Stimulated activated CD4-positive, alpha-beta T cell treated with anti-CD3 and anti-CD28 coated beads, TNF-alpha, amount 100 ng/mL, for 24 hours (primary cell): ENCODE results near the gene CMSS1.

ENCODE experiments used
- DNase-seq, 3 experiments: peaks; one replicate each; pipeline ENCODE4 v3.0.0-alpha.2; 2020; ENCODE audit warnings: low read depth in 3 of 3

CMSS1 gene

DNA sequence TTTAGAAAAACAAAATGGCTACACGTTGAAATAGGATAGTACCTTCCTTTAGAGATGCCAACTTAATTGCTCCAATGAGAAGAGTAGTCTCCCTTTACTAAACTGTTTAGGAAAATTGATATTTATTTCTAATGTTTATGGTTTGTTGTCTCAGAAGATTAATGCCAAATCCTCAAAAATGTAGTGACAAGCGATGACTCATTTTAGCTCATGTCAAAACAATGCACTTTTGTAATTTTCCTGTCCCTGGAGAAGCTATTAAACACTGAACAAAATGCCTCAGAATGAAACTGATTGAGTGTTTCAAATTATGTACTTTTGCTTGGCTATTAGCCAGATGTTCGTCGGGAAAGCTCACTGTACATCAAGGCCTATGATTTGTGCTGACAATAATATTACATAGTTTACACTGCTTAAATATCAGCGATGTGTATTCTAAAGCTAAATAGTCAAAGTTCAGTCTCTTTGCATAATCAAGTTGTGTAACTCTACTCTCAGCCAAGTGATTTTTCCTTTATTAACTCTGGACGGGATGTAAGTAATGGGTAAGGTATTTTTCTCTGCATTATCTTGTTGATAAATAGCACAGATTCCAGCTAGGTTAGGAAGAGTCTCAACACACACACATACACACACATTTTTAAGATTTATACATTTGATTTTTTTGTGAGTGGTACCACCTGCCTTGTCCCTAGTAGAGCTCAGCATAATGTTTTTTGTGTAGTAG lies 83.7 kb downstream of the CMSS1 start:
- DNase-seq: no peak

DNA sequence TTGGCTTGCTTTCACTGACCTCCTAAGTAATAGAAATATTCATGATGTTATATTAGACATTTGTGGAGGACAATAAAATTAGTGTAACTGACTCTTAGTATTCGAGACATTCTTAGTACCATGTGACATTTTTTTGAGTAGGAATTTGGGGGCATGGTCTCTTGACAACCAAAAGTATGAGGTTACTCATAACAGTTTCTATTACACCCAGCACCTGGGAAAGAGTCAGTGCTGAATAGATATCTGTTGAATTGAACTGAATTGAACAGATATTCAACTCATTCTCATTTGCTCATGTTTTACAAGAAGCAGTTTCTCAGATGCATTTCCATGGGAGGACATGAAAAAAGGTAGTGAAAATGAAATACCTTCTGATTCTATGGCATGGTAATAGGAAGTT lies 84.4 kb downstream of the CMSS1 start:
- no peak for DNase-seq

GRCh38 chr3:99903869-99904268 lies 86.2 kb downstream of the CMSS1 start:
- no peak for DNase-seq

DNA sequence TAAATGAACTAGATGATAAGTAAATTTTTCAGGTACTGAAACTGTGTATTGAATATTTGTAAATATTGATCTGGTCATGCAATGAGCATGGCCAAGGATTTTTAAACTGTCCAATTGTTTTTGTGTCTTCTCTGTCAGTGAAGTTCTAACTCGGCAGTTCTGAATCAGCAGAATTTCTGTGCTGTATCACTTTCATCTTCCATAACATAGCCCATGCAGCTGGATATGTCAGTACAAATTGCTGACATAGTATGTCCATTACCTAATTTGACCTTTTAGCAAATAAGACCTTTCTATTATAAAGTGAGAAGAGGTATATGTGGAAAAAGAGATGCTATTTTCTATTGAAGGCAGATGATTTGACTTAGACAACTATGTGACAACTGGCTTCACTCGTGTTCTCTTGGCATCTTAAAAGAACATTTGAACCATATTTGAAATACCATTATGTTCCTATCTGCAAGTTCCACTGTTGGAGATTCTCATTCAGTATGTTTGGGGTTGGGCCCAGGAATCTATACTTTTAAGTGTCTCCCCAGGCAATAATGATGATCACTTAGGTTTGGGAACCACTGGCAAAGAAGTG lies 90.4 kb downstream of the CMSS1 start:
- no peak for DNase-seq

DNA sequence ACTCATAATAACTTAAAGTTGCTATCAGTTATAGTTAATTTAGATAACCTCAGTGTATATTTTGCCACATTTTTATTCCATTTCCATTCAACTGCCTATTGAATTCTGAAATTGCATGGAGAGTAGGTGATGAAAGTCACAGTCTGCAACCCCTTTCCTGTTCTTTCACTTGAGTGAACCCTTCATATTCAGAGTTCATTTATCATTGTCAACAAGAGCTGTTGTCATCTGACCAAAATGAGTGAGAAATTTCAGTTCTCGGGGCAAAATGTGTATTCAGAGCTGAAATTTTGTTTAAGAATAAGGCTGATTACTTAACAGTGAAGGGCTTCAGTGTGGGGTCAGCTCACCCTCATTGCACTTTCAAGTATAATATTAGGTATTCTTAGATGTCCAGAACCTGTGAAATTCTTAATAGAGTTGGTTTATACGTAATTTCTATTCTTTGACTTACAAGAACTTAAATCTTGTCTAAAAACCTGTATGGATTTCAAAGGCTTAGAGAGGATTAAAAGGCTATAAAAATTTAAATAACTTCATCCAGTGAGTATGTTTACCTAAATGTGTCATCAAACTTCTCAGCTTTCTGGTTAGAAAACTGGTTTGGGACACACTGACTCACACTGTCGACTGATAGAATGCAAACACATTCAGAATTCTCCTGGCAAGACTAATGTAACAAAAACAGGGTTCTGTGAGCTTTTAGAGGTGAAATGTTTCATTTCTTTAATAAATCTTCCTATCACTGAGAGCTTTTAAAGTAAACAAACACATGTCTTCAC lies 92.2 kb downstream of the CMSS1 start:
- DNase-seq: no peak

DNA sequence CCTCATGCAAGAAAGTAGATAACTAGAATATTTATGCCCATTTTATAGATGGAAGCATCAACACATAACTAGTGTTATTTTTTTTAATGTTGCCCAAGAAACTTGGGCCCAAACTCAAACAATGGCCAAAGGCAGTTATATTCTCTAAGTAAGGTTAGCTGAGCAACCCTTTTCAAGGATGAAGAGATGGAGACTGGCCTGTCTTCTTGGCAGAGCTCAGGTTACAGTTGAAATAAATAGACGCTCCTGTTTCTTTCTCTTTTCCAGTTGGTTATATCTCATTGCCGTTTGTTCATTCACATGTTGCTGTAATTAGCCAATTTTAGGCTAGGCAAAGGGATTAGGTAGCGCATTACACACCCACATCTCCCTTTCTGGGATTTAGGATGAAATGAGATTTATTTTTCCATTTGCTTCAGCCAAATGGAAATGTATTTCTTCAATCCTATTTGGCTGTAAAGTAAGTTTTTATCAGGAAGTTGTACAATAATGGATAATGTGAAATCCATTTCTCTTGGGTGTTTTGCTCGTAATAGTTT lies 93.2 kb downstream of the CMSS1 start:
- no peak for DNase-seq

DNA sequence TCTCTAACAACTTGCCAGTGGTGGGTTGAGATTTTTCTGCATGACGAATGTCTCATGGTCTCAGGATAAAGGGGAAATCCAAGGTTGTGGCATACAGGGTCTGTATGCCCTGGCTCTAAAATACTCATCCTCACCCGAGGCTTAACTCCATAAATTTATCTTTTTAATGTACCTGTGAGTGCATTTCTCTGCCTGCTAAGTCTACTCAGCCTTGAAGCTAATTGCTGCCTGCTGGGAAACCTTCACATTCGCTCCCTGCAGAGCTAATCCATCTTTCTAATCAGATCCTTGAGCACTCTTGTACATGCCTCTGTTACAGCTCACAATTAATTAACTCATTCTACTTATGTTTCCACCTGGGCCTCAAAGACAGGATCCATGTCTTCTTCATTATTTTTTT lies 93.8 kb downstream of the CMSS1 start:
- no peak for DNase-seq

DNA sequence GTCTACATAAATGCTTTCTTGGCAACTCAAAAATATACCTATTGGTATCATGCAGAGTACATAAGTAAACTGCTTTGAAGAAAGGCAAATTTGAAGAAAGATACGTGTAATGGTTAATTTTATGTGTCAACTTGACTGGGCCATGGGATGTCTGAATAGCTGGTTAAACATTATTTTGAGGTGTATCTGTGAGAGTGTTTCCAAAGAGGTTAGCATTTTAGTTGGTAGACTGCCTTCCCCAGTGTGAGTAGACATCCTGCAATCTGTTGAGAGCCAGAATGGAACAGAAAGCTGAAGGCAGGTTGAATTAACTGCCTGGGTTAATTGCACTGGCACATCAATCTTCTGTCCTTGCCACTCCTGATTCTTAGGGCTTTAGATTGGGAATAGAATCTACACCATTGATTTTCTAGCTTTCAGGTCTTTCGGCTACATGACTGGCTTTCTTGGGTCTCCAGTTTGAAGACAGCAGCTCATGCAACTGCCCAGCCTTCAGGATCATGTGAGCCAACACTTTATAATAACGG lies 98.3 kb downstream of the CMSS1 start:
- no peak for DNase-seq

- no peak for DNase-seq
Measured at GRCh38 chr3:99918715-99919114, 101.1 kb downstream of the CMSS1 start.

GRCh38 chr3:99919694-99920093 lies 102.0 kb downstream of the CMSS1 start:
- no peak for DNase-seq

GRCh38 chr3:99920481-99921376 lies 103.1 kb downstream of the CMSS1 start:
- DNase-seq: no peak

GRCh38 chr3:99921377-99921695 lies 103.7 kb downstream of the CMSS1 start:
- DNase-seq: no peak

DNA sequence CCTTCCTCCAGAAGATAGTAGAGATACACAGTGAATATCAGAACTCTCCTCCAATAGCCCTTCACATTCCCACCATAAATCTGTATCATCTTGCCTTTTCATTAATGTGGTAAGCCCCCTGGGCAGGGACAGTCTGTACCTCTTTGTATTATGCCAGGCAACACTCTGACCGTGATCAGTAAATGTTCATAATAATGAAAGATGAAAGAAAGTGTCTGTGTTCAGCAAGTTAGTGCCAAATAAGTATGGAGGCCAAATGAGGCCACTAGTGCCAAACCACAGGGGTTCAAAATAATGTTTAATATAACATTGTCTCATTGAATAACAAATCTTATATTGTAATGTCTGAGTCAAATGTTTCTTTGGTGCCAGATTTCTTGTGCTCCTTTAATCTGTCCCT lies 104.3 kb downstream of the CMSS1 start:
- no peak for DNase-seq

DNA sequence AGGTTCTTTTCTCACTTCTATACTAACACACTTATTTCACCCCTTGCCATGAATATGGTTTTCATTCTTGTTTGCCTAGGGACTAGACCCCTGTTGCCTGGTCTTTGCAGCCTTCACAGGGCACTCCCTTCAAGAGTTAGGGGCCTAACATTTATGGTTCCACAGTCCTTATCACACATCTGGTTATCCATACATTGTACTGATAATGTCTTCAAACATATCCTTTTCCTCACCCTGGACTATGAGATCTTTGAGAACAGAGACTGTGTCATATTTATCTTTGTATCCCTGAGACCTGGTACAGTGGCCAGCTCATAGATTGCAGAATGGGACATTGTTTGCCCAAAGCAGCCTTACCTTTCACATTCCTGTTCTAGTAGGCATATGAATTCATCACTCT lies 106.2 kb downstream of the CMSS1 start:
- no peak for DNase-seq

GRCh38 chr3:99925584-99926230 lies 108.0 kb downstream of the CMSS1 start:
- no peak for DNase-seq

DNA sequence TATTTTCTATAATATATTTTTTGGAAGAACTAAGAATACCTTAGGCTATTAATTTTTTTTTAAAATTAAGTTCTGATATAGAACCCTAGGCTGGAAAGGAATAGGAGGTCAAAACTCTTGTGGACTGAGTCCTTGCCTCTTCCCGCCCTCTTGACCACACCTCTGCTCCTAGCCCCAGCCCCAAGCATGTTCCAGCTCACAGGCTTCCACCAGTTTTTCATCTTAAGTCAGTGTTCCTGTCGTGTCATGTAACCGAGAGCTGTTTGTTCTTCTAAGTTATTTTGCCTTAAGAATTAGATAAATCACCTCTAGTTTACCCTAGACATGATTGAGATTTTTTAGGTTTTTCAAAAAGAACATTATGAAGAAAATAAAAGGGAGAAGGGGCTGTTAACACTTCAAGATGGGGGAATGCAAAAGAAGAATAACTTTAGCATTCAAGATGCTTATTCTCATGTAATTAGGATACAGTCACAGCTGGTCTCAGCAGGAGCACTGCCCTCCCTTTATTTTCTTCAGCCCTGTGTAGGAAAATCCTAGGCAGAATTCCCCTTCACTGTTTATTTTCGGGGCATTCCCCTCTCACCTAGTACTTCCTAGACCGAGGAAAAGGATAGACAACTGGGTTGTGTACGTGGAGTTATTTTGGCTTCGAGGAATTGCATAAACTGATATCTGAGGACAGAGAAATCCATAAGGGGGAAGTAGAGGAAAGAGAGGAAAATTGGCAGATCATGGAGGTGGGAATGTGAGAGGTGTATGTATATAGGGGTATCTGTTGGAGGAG lies 110.2 kb downstream of the CMSS1 start:
- no peak for DNase-seq

DNA sequence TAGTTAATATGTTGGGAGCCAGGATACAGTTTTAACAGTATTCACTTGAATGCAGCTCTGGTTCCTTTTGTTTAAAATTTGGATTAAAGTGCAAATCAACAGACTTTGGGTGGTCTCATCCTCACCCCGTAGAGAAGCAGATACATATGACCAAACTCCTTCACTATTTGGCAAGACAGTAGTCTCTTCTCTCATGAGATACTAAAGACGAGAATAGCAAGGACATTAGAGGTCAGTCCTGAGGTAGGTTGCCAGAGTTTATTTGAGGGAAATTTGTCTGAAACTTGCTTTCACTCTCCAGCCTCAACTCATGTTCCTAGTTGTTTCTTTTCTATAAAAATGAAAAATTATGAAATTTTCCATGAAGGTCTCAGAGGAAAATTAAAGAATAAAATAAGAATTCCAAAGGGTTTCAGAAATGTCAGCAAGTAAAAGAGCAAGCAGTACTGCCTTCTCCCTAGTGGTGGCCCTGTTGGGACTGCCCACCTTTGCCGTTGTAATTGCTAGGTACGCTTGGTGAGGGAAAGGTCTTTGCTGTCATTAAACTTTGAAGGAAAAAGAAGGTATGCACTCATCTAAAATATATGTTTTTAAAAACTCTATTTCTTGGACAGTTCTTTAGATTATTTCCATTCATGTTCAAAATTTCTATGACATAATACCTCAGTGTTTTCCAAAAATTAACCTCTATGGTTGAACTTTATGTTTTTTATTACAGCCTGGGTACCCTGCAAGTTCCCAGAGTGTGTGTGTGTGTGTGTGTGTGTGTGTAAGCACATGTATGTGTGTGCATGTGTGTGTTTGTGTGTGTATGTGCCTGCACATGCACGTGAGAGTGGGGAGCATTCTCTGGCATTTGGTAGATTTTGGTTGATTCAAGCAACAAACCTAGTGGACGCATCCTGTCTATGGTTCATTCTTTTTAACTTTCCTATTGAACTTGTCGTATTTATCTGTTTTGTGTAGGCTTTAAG lies 111.4 kb downstream of the CMSS1 start:
- DNase-seq: no peak

DNA sequence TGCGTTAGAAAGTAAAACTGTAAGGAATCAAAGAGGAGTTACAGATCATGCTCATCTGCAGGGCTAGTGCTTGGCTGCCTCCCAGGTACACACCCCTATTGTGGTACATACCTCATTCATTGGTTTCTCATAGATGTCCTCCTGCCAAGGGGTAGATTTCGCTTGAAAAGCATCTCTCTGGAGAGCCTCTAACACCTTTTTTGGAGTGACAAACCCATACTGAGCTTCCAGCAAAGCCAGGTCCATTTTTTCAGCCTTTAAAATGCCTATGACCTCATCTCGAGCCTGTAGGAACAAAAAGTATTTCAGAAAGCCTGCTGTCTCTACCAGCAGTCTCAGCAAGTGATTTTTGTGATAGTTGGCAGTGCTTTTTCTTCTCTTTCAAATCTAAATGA lies 112.1 kb downstream of the CMSS1 start:
- no peak for DNase-seq

- DNase-seq: no peak
Measured at GRCh38 chr3:99931059-99931458, 113.4 kb downstream of the CMSS1 start.
